Immature natural killer cell (primary cell): Measurements from ENCODE around the gene CTSE. TPM values are rescaled to one million over a fixed set of nuclear protein-coding genes. Genes with fewer than 3 reads are reported as not detected.

Source experiments
- DNase-seq, 3 donors: peaks; one replicate each; pipeline ENCODE4 v3.0.0; 2022; ENCODE audit warnings: mixed read lengths in 1 of 3
- H3K27ac Mint-ChIP-seq, 6 donors: one replicate each; pipeline ENCODE4 v1.8.0; 2020; ENCODE audit warnings: mixed read lengths in 6 of 6, mild to moderate bottlenecking in 5 of 6, inconsistent platforms in 4 of 6, moderate library complexity in 3 of 6
- H3K27me3 Mint-ChIP-seq, 3 donors: one replicate each; pipeline ENCODE4 v1.8.0; 2020 to 2021; ENCODE audit warnings: low read depth in 3 of 3, mild to moderate bottlenecking in 3 of 3, mixed read lengths in 3 of 3, moderate library complexity in 3 of 3, inconsistent platforms in 1 of 3
- H3K36me3 Mint-ChIP-seq, 3 donors: one replicate each; pipeline ENCODE4 v1.8.0; 2020; ENCODE audit warnings: mixed read lengths in 3 of 3, inconsistent platforms in 2 of 3, mild to moderate bottlenecking in 2 of 3
- H3K4me1 Mint-ChIP-seq, 2 donors: one replicate each; pipeline ENCODE4 v1.8.0; 2020; ENCODE audit warnings: inconsistent platforms in 2 of 2, mild to moderate bottlenecking in 2 of 2, mixed read lengths in 2 of 2, moderate library complexity in 1 of 2
- H3K4me3 Mint-ChIP-seq, 5 donors: one replicate each; pipeline ENCODE4 v1.8.0; 2020; ENCODE audit warnings: mild to moderate bottlenecking in 5 of 5, mixed read lengths in 5 of 5, inconsistent platforms in 3 of 5, moderate library complexity in 3 of 5
- H3K9me3 Mint-ChIP-seq, 6 donors: one replicate each; pipeline ENCODE4 v1.8.0; 2020; ENCODE audit warnings: mild to moderate bottlenecking in 6 of 6, mixed read lengths in 6 of 6, inconsistent platforms in 4 of 6, moderate library complexity in 3 of 6
- polyA plus RNA-seq, 3 donors: library from polyadenylated mRNA; unstranded; fragments of 300-500 nt; fragmentation: Illumina TruSeq; gene quantifications; one replicate each; pipeline ENCODE4 v1.2.3, GENCODE V29; 2021

Gene CTSE
- polyA plus RNA-seq, 3 donors from 2014 or later, result not detected

DNA sequence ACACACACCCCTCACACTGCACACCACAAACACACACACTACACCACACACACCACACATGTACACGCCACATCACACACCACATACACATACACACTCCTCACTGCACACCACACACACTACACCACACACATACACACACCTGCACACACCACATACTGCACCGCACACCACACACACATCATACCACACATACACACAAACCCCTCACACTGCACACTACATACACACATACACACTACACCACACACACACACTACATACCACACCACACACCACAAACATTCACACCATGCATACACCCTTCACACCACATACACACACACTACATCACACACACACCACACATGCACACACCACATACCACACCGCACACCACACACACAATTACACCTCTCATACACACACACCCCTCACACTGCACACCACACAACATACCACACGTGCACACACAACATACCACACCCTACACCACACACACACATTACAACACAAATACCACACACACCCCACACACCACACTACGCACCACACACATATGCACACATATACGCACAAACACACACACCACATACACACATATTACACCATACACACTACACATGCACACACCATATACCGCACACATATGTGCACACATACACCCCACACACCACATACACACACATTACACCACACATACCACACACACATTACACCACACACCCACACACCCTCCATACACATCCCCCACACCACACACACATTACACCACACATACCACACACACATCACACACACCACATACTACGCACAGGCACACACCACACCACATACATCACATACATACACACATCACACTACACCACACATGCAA, 50.1 kb downstream of the CTSE start:
- Mint-ChIP-seq H3K4me3 (no peak overlapping the region), H3K27ac (peak overlapping the region in 2 of 6 donors; percentile 25 to 42), H3K36me3 (no peaks in the 10 kb centered on the region), H3K27me3 (peaks cover 0 to 6% (median 4%) of the 10 kb centered on the region in 3 donors), H3K4me1 (no peaks in the 10 kb centered on the region), H3K9me3 (no peaks in the 10 kb centered on the region)
- no peak for DNase-seq

DNA sequence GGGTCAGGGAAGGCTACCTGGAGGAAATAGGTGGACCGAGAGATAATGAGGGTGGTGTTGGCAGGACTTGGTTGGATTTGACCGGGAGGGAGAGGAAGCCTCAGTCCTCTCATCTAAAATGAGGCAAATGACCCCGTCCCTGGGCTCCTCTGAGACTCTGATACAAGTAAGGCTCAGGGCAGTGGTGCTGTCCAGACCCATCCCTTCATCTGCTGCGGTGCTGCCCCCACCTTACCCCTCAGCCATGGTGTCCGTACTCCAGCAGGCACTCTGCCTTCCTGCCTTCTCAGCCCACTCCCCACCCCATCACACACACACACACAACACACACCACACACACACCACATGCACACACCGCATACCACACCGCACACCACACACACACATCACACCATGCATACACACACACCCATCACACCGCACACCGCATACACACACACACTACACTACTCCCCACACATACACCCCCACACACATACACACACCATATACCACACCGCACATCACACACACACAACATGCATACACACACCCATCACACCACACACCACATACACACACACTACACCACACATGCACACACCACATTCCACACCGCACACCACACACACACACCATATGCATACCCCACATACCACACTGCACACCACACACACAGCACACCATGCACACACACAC, 51.1 kb downstream of the CTSE start:
- DNase-seq, result no peak
- Mint-ChIP-seq H3K9me3 (no peaks in the 10 kb centered on the region), H3K27me3 (peaks cover 0 to 6% (median 4%) of the 10 kb centered on the region in 3 donors), H3K27ac (no peak overlapping the region), H3K36me3 (no peaks in the 10 kb centered on the region), H3K4me1 (no peaks in the 10 kb centered on the region), H3K4me3 (no peak overlapping the region)

DNA sequence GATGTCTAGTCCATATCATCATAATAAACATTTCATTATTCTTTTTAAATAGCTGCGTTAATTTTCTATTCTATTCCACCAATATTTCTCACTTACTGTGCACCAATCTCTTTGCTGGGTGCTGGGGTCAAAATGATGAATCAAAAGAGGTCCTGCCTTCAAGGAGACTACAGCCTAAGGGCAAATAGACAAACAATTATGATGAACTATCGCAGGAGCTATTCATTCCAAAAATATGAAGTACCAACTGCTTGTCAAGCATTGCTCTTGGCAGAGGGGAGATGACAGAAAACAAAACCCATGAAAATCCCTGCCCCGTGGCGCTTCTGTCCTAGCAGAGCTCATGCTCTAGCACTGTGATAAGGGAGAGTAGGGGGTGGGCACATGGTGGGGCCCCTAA, 51.6 kb downstream of the CTSE start:
- DNase-seq, result no peak
- Mint-ChIP-seq H3K9me3 (no peaks in the 10 kb centered on the region), H3K4me3 (no peak overlapping the region), H3K36me3 (no peaks in the 10 kb centered on the region), H3K27ac (no peak overlapping the region), H3K4me1 (no peaks in the 10 kb centered on the region), H3K27me3 (peaks cover 0 to 6% (median 5%) of the 10 kb centered on the region in 3 donors)

DNA sequence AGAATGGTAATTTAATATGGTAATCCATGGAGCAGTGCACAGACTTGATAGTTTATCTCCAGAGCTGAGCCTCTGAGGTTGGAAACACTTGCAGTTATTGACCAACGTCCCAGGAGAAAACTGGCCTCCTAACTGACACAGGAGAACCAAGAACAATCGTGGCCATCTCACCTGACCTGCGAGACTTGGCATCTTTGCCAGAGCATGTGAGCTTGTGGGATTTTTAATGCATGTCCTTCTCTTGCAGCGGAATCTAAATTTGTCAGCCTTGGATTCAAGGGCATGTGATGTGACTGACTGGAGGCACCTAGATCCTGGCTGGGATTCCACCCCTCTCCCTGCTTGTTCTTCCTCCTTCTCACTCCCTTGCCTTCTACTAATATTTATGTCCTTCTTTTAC, 52.6 kb downstream of the CTSE start:
- no peaks in the 10 kb centered on the region for H3K36me3 Mint-ChIP-seq
- no peak for DNase-seq
- no peak overlapping the region for H3K27ac Mint-ChIP-seq
- no peaks in the 10 kb centered on the region for H3K9me3 Mint-ChIP-seq
- H3K4me3 Mint-ChIP-seq, result no peak overlapping the region
- H3K4me1 Mint-ChIP-seq, result no peaks in the 10 kb centered on the region
- peaks cover 0 to 6% (median 5%) of the 10 kb centered on the region in 3 donors for H3K27me3 Mint-ChIP-seq

DNA sequence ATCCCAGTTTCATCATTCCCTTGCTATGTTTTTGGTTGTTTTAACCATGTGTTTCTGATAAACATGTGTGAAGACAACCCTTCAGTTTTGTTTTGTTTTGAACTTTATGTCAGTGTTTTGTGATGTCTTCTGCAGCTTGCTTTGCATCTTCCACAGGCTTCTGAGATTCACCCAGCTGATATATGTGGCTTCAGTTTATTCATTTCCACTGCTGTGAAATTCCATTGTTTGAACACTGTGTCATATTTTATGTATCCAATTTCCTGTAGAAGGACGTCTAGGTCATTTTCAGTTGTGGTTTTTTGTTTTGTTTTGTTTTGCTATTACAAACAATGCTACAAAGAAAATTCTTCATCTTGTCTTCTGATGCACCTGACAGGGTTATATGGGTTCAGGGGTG, 53.2 kb downstream of the CTSE start:
- no peaks in the 10 kb centered on the region for H3K4me1 Mint-ChIP-seq
- H3K27ac Mint-ChIP-seq, result no peak overlapping the region
- no peak for DNase-seq
- no peaks in the 10 kb centered on the region for H3K36me3 Mint-ChIP-seq
- no peaks in the 10 kb centered on the region for H3K9me3 Mint-ChIP-seq
- H3K4me3 Mint-ChIP-seq, result no peak overlapping the region
- H3K27me3 Mint-ChIP-seq, result peaks cover 0 to 6% (median 5%) of the 10 kb centered on the region in 3 donors

DNA sequence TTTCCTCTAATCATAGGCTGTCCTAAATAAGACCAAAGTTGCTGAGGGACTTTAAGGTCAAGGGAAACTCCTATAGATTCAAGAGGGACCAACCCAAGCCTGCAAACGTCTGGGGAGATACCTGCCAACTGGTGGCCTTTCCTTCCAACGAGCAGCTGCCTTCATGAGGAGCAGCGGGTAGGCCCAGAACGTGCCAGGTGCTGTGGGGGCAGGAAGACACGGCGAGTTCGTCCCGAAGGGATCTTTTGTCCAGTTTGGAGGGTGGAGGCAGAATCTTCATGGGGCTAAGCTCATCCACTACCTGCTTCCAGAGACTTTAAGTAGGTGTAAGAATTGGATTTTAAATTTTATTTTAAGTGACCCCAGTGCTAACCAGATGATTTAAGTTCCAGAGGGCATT, 54.5 kb downstream of the CTSE start:
- Mint-ChIP-seq H3K4me3 (no peak overlapping the region), H3K4me1 (no peaks in the 10 kb centered on the region), H3K9me3 (peaks cover 0 to 2% (median 0%) of the 10 kb centered on the region in 6 donors), H3K27ac (no peak overlapping the region), H3K36me3 (no peaks in the 10 kb centered on the region), H3K27me3 (peaks cover 0 to 4% (median 4%) of the 10 kb centered on the region in 3 donors)
- DNase-seq, result no peak

DNA sequence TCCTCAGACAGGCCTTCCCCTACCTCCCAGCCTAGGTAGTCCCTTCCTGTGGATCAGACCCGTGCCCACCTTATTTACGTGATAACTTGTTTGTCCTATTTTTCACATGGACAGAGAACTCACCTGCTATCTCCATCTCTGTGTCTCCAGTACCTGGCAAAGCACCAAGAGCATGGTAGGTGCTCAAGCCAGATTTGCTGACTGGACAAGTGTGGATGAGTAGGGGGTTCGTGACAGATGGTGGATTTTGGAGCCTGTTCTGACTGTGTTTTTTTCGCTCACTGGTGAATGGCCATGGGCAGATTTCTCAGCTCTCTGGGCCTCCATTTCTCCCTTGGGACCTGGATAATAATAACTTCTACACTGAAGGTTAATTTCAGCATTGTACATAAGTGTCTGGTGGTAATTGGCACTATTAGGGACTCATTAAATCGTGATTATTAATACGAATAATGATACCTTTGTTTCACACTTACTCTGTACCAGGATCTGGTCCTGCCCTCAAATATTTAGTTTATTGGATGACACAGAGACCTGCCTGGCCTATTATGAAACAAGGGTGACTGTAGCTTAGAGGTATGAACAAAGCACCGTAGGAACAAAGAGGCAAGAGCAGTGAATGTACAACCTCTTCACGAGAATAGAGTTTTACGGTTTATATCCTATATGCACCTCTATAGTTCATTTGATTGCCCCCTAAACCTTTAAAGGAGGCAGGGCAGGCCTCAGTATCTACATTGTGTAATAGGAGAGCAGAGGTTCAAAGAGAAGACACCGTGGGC, 56.0 kb downstream of the CTSE start:
- no peak overlapping the region for H3K27ac Mint-ChIP-seq
- no peaks in the 10 kb centered on the region for H3K4me1 Mint-ChIP-seq
- no peaks in the 10 kb centered on the region for H3K36me3 Mint-ChIP-seq
- peaks cover 0 to 2% (median 0%) of the 10 kb centered on the region in 6 donors for H3K9me3 Mint-ChIP-seq
- no peak for DNase-seq
- H3K4me3 Mint-ChIP-seq, result no peak overlapping the region
- peaks cover 0 to 4% (median 4%) of the 10 kb centered on the region in 3 donors for H3K27me3 Mint-ChIP-seq

DNA sequence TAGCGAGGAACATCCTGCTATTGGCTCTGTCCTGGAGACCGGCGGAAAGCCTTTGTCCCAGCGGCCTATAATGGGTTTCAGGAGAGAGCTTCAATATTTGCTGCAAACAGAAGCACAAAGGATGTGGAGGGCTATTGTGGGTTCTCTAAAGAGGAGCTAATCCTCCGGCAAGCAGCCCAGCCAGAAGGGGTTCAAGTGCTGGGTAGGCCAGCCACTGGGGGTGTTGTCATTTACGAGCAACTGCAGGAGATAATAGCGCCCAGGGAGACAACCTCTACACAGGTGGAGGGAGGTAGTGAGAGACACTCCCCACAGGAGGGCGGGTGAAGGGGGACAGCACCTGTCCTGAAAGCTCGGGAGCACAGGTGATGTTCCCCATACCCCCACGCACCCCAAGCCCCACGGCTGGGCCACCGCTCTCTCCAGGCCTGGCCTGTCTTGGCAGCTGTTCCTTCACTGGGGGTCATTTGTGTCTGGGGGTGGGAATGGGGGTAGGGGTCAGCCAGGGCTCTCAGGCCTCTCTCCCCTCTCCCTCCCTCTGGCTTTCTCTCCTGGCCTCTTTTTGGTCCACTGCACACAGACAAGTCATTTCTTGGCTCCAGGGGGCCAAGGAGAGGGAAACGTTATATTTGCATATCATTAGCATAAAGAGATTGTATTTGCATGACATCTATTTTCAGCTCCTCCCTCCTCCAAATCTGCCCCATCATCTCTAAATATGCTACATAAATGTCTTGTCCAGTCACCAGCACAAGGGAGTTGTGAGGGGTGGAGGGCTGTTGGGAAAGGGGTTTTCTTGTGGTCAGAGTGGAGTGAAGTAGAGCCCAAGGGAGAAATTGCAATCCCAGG, 58.4 kb downstream of the CTSE start:
- peaks cover 2 to 6% (median 4%) of the 10 kb centered on the region in 3 donors for H3K27me3 Mint-ChIP-seq
- peaks cover 0 to 2% (median 0%) of the 10 kb centered on the region in 6 donors for H3K9me3 Mint-ChIP-seq
- H3K27ac Mint-ChIP-seq, result no peak overlapping the region
- no peak overlapping the region for H3K4me3 Mint-ChIP-seq
- no peaks in the 10 kb centered on the region for H3K36me3 Mint-ChIP-seq
- H3K4me1 Mint-ChIP-seq, result no peaks in the 10 kb centered on the region
- no peak for DNase-seq

DNA sequence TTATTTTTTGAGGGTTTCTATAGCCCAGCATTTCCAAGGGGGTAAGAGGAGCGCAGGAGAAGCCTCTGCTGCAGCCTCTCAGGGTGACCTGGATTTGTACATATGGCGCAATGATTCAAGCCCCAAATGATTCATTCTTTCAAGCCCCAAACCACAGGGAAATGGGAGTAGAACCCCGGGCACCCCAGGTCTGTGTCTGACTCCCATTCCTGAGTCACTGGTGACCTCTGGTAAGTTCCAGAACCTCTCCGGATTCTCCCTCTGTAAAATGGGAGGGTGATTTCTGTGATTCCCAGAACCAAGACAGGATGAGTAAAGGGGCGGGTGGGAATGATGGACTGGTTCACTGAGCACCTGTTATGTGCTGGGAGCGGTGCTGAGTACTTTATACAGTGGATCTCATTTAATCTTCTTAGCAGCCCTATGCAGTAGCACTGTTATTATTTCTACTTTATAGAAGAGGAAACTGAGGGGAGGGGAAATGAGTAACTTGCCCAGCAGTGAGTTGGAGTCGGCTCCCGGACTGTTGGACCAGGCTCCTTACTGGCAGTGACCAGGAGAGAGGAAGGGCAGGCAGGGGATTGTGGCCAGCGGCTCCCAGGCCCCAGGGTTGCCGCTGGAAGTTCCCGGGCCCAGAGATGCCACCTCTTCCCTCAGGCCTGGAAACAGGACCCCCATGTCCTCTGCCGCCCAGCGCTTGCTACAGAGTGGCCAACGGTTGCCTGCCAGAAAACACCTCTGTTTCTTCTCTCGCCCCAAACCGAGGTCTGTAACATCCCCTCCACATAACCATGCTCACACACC, 60.1 kb downstream of the CTSE start:
- no peak overlapping the region for H3K4me3 Mint-ChIP-seq
- H3K9me3 Mint-ChIP-seq, result peaks cover 0 to 2% (median 0%) of the 10 kb centered on the region in 6 donors
- DNase-seq, result no peak
- H3K27me3 Mint-ChIP-seq, result peaks cover 4 to 8% (median 6%) of the 10 kb centered on the region in 3 donors
- H3K27ac Mint-ChIP-seq, result no peak overlapping the region
- no peaks in the 10 kb centered on the region for H3K4me1 Mint-ChIP-seq
- no peaks in the 10 kb centered on the region for H3K36me3 Mint-ChIP-seq

DNA sequence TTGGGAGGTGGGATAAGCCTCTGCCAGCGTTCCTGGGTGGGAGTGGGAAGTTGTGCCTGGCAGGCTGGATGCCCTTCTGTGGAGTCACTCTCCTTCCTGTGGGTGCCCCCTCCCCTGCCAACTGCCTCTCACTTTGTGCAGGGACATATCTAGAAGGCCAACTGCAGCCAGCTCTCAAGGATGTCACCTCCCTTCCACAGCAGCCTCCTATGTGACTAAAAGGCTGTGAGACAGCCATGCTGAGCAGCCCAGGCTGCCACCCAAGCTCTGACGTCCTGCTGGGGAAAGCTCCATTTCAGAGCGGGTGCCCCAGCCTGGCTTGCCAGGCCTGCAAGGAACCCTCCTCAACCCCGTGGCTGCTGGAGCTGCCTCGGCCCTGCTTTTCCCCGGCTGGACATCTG, 60.9 kb downstream of the CTSE start:
- DNase-seq, result no peak
- no peak overlapping the region for H3K4me3 Mint-ChIP-seq

DNA sequence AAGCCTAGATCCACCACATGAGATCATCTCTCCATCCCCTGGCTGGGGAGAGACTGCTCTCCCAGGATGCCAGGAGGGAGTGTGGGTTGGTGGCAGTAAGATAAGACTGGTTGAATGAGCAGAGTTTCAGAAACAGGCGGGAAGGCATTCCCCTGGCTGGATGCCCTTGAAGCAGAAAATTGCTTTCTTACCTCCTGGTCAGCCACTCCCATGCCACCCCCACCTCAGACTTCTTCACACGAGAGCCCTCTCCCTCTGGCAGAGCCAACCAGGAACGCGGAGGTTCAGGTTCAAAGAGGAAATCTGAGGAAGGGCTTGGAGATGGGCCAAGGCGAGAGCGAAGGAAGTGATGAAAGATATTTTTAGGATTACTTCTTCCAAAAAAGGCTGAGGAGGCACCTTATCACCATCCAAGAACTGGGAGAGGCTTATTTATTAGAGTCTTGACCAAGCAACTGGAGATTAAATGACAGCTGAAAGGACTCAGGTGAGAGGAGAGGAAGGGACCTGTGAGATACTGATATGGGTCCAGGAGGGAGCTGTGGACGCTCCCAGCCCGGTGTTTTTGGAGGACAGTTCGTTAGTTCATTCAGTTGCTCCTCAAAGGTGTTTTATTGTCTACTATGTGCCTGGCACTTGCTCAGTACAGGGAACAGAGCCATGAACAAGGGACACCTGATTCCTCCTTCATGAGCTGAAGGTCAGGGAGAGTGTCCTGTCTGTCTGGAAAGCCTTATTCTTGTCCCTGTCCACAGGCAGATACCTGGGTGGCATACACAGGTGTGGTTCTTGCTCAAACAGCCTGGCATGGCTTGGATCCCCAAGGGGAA, 61.5 kb downstream of the CTSE start:
- Mint-ChIP-seq H3K4me1 (no peaks in the 10 kb centered on the region), H3K9me3 (peaks cover 0 to 2% (median 0%) of the 10 kb centered on the region in 6 donors), H3K27ac (no peak overlapping the region), H3K27me3 (peaks cover 3 to 8% (median 4%) of the 10 kb centered on the region in 3 donors), H3K4me3 (no peak overlapping the region), H3K36me3 (no peaks in the 10 kb centered on the region)
- no peak for DNase-seq

More for the DNA sequence above, 60.9 kb downstream of the CTSE start:
- no peak overlapping the region for H3K27ac Mint-ChIP-seq
- no peaks in the 10 kb centered on the region for H3K36me3 Mint-ChIP-seq
- H3K4me1 Mint-ChIP-seq, result no peaks in the 10 kb centered on the region
- H3K27me3 Mint-ChIP-seq, result peaks cover 4 to 8% (median 6%) of the 10 kb centered on the region in 3 donors
- peaks cover 0 to 2% (median 0%) of the 10 kb centered on the region in 6 donors for H3K9me3 Mint-ChIP-seq

DNA sequence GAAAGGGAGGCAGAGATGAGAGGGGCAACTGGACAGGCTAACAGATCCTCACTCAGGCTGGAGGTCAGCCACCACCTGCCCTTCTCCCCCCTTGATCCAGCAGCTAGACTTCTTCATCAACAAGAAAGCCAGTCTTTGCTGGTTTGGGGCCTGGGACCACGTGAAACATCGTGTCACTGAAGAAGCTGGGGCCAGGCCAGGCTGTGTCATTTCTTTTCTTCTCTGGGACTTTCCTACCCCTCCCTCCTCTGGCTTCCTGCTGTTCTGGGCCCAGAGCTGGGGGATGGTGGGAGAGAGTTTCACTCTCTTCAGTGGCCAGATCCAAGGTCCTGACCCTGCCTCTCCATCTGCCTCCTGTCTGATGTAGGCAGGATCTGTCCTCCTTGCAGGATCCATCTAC, 62.3 kb downstream of the CTSE start:
- Mint-ChIP-seq H3K4me3 (no peak overlapping the region), H3K9me3 (peaks cover 0 to 2% (median 0%) of the 10 kb centered on the region in 6 donors), H3K4me1 (no peaks in the 10 kb centered on the region), H3K27ac (no peak overlapping the region), H3K36me3 (no peaks in the 10 kb centered on the region), H3K27me3 (peaks cover 4 to 8% (median 5%) of the 10 kb centered on the region in 3 donors)
- DNase-seq, result no peak
